Peyer's patch (tissue), 4 donors: ENCODE results near the gene NR2F2. TPM values are rescaled to one million over a fixed set of nuclear protein-coding genes. Genes with fewer than 3 reads are reported as not detected.

ENCODE experiments used
- DNase-seq, 3 donors: peaks; one replicate each; pipeline ENCODE4 v3.0.0-alpha.2; 2017 to 2019
- H3K27ac ChIP-seq, 4 donors: fragments of 200-600 bp; sonication (generic); one replicate each; pipeline ENCODE4 v1.5.1; 2016 to 2019
- H3K27me3 ChIP-seq, 2 donors: fragments of 200-600 bp; sonication (generic); one replicate each; pipeline ENCODE4 v1.5.1; 2019
- H3K36me3 ChIP-seq, 3 donors: fragments of 200-600 bp; sonication (generic); one replicate each; pipeline ENCODE4 v1.5.1; 2016 to 2019
- H3K4me1 ChIP-seq, 4 donors: fragments of 200-600 bp; sonication (generic); one replicate each; pipeline ENCODE4 v1.5.1; 2016 to 2019
- H3K4me3 ChIP-seq, 4 donors: fragments of 200-600 bp; sonication (generic); 1 replicate in 3 of 4; 2 replicates in 1 of 4; pipeline ENCODE4 v1.5.1; 2016 to 2019; ENCODE audit warnings: mild to moderate bottlenecking in 1 of 4
- H3K9me3 ChIP-seq, 4 donors: fragments of 200-600 bp; sonication (generic); one replicate each; pipeline ENCODE4 v1.5.1; 2016 to 2019; ENCODE audit warnings: mild to moderate bottlenecking in 1 of 4
- POLR2A ChIP-seq, 2 donors: fragments of 450-650 bp; IDR thresholded peaks; one replicate each; pipeline ENCODE4 v1.5.1; 2017; ENCODE audit warnings: antibody characterized with exemption in 2 of 2, mild to moderate bottlenecking in 2 of 2, moderate library complexity in 2 of 2
- total RNA-seq, 4 donors: library from RNA; depleted of rRNA; stranded (reverse); fragments of >200 nt; gene quantifications; one replicate each; pipeline ENCODE4 v1.1.0, GENCODE V29; 2016
- TF ChIP-seq, protein P1 (sequence below), 6 experiments: fragments of 450-650 bp in 4 of 6; fragments of 200-600 bp in 2 of 6; sonication (generic) in 1 of 6; IDR thresholded peaks; one replicate each; pipeline ENCODE4 v1.5.1; 2017 to 2019; ENCODE audit warnings: antibody characterized with exemption in 6 of 6, mild to moderate bottlenecking in 3 of 6, moderate library complexity in 1 of 6

The NR2F2 gene
- total RNA-seq, 4 donors from 2014 or later, result 7.9 to 20.9 (median 15.3) TPM

DNA sequence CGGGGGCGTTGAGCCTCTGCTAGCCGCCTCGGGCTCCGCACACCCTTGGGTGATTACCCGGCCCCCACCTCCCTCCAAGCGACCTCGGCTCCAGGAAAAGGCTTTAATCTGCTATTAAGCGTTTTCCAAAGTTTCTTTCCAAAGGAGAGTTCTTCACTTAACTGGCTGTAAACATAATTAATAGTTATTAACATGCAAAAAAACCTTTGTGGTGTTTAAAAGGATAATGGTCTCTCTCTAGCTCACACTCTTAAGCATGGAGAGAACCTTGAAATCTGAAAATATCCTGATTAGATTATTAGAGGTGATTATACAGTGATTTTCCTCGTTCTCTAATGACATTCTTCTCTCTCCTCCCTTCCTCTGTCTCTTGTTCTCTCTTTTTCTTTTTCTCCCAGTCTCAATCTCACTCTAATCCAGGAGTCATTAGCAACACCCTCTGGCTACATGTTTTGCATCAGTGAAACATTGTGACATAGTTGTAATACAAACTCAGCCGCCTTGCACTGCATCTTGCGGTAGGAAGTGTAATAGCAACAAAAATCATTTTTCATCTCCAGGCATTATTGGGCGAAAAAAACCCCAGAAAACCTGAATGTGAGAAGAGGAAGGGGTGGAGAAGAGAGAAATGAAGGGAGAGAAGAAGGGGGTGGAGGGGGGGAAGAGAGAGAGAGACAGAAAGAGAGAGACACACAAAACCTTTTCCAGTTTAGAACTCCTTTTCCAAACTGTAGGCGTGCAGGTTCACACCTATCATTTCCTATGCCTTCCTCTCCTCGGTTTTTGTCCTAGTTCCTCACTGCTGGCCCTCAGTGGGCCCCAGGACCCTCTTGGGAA is 24.4 kb downstream of the NR2F2 start:
- Histone ChIP-seq H3K4me3 (peak overlapping the region; percentile 30 to 61 (median 48)), H3K9me3 (no peaks in the 10 kb centered on the region), H3K36me3 (no peaks in the 10 kb centered on the region), H3K27ac (peak overlapping the region; percentile 40 to 95 (median 76)), H3K4me1 (peaks cover 0 to 27% (median 2%) of the 10 kb centered on the region in 4 donors), H3K27me3 (no peaks in the 10 kb centered on the region)
- no peak for DNase-seq
- no peak for TF ChIP-seq POLR2A (IDR thresholded peaks at IDR 0.05)
- TF ChIP-seq, protein P1, sequence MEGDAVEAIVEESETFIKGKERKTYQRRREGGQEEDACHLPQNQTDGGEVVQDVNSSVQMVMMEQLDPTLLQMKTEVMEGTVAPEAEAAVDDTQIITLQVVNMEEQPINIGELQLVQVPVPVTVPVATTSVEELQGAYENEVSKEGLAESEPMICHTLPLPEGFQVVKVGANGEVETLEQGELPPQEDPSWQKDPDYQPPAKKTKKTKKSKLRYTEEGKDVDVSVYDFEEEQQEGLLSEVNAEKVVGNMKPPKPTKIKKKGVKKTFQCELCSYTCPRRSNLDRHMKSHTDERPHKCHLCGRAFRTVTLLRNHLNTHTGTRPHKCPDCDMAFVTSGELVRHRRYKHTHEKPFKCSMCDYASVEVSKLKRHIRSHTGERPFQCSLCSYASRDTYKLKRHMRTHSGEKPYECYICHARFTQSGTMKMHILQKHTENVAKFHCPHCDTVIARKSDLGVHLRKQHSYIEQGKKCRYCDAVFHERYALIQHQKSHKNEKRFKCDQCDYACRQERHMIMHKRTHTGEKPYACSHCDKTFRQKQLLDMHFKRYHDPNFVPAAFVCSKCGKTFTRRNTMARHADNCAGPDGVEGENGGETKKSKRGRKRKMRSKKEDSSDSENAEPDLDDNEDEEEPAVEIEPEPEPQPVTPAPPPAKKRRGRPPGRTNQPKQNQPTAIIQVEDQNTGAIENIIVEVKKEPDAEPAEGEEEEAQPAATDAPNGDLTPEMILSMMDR (IDR thresholded peaks at IDR 0.05), result peak in 4 of 6 experiments; percentile 8 to 47 (median 44)

DNA sequence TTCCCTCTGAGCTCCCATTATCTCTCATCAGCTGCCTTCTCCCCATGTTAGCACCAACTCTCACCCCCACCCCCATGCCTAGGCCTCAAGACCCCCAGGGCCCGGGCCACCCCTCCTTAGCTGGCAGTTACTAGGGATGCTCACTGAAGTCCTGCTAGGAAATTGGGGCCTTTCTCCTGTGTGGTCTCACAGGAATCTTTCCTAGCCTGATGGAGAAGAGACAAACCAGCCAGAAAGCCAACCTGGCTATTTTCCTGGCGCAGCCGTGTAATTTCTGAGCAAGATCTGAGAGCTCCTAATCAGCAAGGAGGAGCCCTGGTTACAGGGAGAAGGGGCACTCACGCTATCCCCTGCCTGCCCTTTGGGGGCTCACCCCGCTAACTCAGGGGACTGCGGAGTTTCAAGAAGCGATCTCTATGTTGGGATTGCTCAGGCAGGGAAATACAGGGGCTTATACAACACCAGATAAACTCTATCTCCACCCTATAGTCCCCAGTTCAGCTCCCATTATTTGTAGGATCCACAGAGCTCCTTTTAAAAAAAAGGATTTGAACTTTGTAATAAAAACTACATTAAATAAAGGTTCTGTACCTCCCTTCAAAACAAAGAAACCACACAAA is 25.2 kb downstream of the NR2F2 start:
- Histone ChIP-seq H3K9me3 (no peaks in the 10 kb centered on the region), H3K4me1 (peaks cover 0 to 29% (median 2%) of the 10 kb centered on the region in 4 donors), H3K4me3 (peak overlapping the region in 1 of 4 donors; percentile 2), H3K27ac (peak overlapping the region in 1 of 4 donors; percentile 95), H3K27me3 (peaks cover 0 to 4% of the 10 kb centered on the region in 2 donors), H3K36me3 (no peaks in the 10 kb centered on the region)
- no peak for DNase-seq
- TF ChIP-seq, protein P1 (IDR thresholded peaks at IDR 0.05), result no peak
- TF ChIP-seq POLR2A (IDR thresholded peaks at IDR 0.05), result no peak

DNA sequence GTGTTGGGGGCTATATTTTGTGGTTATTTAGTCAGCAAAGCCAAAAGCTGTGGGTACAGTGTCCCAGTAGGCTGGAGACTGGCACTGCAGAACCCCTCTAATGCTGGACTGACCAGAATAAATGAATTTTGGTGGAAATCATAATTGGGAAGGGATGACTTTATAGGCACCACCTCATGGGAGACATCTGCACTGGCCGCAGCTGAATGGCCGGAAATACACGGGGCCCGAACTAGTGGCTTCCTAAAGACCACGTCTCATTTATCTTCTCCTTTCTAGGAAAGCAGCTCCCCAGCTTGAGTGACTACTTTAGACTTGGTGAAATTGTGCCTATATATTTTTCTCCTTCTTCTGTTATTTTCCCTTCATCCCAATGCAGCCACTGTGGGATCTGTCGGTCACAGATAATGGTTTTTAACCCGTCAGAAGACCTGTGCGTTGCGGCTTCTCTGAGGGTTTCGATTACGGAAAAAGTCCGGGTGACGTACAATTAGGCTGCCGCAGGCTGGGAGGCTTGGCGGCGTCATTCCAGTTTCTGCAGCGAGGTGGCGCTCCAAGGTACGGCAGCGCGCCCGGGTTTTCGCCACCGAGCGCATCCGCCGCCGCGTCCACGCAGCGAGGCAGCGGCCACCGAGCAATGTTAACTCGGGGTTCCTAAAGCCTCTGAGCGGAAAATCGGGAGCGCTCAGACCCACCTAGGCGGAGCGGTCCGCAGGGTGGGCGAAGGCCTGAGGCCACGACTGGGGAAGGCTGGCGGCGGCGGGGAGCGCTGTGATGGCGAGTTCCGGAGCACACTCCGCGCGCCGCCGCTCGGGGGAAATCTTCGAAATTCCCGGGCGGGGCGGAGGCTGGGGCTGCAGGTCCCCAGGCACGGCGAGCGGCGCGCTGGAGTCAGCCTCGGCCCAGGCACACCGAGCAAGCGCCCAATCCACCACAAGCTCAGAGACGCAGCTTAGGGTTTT is 26.3 kb downstream of the NR2F2 start:
- TF ChIP-seq, protein P1 (IDR thresholded peaks at IDR 0.05), result peak; percentile 35 to 92 (median 86)
- no peak for TF ChIP-seq POLR2A (IDR thresholded peaks at IDR 0.05)
- peak; percentile 31 to 89 (median 84) for DNase-seq
- peaks cover 0 to 29% (median 2%) of the 10 kb centered on the region in 4 donors for H3K4me1 ChIP-seq
- peak overlapping the region; percentile 20 to 81 (median 57) for H3K27ac ChIP-seq
- no peaks in the 10 kb centered on the region for H3K9me3 ChIP-seq
- no peaks in the 10 kb centered on the region for H3K36me3 ChIP-seq
- peaks cover 0 to 15% of the 10 kb centered on the region in 2 donors for H3K27me3 ChIP-seq
- peak overlapping the region; percentile 33 to 80 (median 55) for H3K4me3 ChIP-seq

DNA sequence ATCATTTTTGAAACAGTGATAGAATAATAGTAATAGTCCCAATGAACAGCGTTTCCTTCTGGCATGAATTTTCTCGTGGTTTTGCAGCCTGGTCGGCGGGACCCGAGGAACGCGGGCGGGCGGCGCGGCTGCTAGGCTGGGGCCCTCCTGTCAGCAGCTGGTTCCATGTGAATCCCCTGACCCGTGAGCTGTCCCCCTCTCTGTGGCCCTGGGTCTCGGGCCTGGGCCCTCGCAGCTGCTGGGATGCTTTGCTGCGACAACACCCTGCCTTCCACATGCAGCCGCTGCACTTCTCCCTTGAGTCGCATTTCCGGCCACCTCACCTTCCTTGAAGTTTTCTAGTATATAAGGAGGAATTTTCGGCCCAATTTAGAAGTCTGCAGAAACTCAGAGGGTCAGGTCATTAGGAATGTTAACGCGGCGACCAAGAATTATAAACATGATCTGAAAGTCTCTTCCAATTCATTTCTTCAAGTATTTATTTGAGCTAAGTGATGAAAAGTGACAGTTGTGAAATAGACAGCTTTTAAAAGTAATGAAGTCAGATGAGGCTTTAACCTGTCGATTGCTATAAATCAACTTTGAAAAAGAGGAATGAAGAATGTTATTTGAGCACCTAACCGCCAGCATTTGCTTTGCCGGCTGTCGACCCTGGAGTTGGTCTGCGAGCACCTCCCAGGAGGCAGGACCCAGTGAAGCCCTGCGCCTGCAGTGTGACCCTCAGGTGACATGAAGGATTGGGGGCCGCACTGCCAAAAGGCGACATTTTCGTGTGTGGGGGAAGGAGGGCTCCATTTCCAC is 27.7 kb downstream of the NR2F2 start:
- H3K4me3 ChIP-seq, result peak overlapping the region in 1 of 4 donors; percentile 61
- no peaks in the 10 kb centered on the region for H3K36me3 ChIP-seq
- H3K27ac ChIP-seq, result peak overlapping the region in 2 of 4 donors; percentile 7 to 20
- no peak for DNase-seq
- TF ChIP-seq POLR2A (IDR thresholded peaks at IDR 0.05), result no peak
- TF ChIP-seq, protein P1 (IDR thresholded peaks at IDR 0.05), result no peak
- H3K9me3 ChIP-seq, result no peaks in the 10 kb centered on the region
- peaks cover 0 to 29% (median 2%) of the 10 kb centered on the region in 4 donors for H3K4me1 ChIP-seq
- peaks cover 0 to 15% of the 10 kb centered on the region in 2 donors for H3K27me3 ChIP-seq
